Fibroblast of skin of left quadriceps (primary cell): ENCODE results near the gene ITPKB.
"Not testable (repeated sequence)": the region's sequence is repeated elsewhere in the genome, so short reads cannot be mapped to it uniquely, and the experiment has no call there.

Source experiments
- DNase-seq, 2 experiments: peaks; one replicate each; pipeline ENCODE4 v3.0.0-alpha.2; 2013; ENCODE audit warnings: low read depth in 2 of 2

Gene ITPKB

GRCh38 chr1:226738995-226739695, at the start of gene ITPKB:
Gene ITPKB, minus strand, starts transcription at chr1:226739282. Its CDS starts 1,824 bp downstream, at chr1:226737458.
- no peak for DNase-seq

- no peak for DNase-seq
Observed at GRCh38 chr1:226787638-226788037, 48.6 kb upstream of the ITPKB start.

- DNase-seq: no peak
Observed at GRCh38 chr1:226787071-226787470, 48.0 kb upstream of the ITPKB start.

- no peak for DNase-seq
Observed at GRCh38 chr1:226786550-226786949, 47.5 kb upstream of the ITPKB start.

GRCh38 chr1:226785805-226786204, 46.7 kb upstream of the ITPKB start:
- no peak for DNase-seq

GRCh38 chr1:226784081-226785049, 45.3 kb upstream of the ITPKB start:
- no peak for DNase-seq

- DNase-seq: no peak
Observed at GRCh38 chr1:226782845-226783601, 43.9 kb upstream of the ITPKB start.

GRCh38 chr1:226781937-226782609, 43.0 kb upstream of the ITPKB start:
- no peak for DNase-seq

- no peak for DNase-seq
Observed at GRCh38 chr1:226779561-226779960, 40.5 kb upstream of the ITPKB start.

- peak; percentile 44 to 51 for DNase-seq
Observed at GRCh38 chr1:226778657-226779058, 39.6 kb upstream of the ITPKB start.

- no peak for DNase-seq
Observed at GRCh38 chr1:226776975-226777374, 37.9 kb upstream of the ITPKB start.

GRCh38 chr1:226776066-226776465, 37.0 kb upstream of the ITPKB start:
- DNase-seq: no peak

- DNase-seq: no peak
Observed at GRCh38 chr1:226772446-226773139, 33.5 kb upstream of the ITPKB start.

- DNase-seq: not testable (repeated sequence)
Observed at GRCh38 chr1:226767170-226767569, 28.1 kb upstream of the ITPKB start.

- DNase-seq: no peak
Observed at GRCh38 chr1:226766565-226766964, 27.5 kb upstream of the ITPKB start.

GRCh38 chr1:226764533-226764932, 25.5 kb upstream of the ITPKB start:
- no peak for DNase-seq

GRCh38 chr1:226763905-226764264, 24.8 kb upstream of the ITPKB start:
- DNase-seq: peak; percentile 45 to 49

GRCh38 chr1:226762988-226763904, 24.2 kb upstream of the ITPKB start:
- DNase-seq: no peak

- no peak for DNase-seq
Observed at GRCh38 chr1:226762055-226762454, 23.0 kb upstream of the ITPKB start.

- DNase-seq: no peak
Observed at GRCh38 chr1:226761322-226761721, 22.2 kb upstream of the ITPKB start.
